K562 (cell line): ENCODE measurements around the gene CCDC171. TPM values are rescaled to one million over a fixed set of nuclear protein-coding genes. Genes with fewer than 3 reads are reported as not detected.

Experiments
- ATF2 ChIP-seq: sonication (generic); formaldehyde crosslinking; IDR thresholded peaks from 2 replicates; pipeline ENCODE4 v1.8.1; 2022; ENCODE audit warnings: missing genetic modification reagents
- CREB1 ChIP-seq, 2 experiments: sonication (generic) in 1 of 2; formaldehyde crosslinking in 1 of 2; IDR thresholded peaks; 2 replicates each; pipeline versions ENCODE4 v1.6.1 to v1.8.0; 2012 to 2022; ENCODE audit warnings: inconsistent platforms in 1 of 2, mild to moderate bottlenecking in 1 of 2, missing genetic modification reagents in 1 of 2, moderate library complexity in 1 of 2
- ETV6 ChIP-seq, 3 experiments: fragments of 150-350 bp in 1 of 3; sonication (generic) in 1 of 3; formaldehyde crosslinking in 1 of 3; IDR thresholded peaks; 2 replicates each; pipeline versions ENCODE4 v1.6.1 to v1.8.0; 2014 to 2022; ENCODE audit warnings: borderline replicate concordance in 2 of 3, low read depth in 2 of 3, antibody characterized with exemption in 1 of 3, low read length in 1 of 3, mild to moderate bottlenecking in 1 of 3, missing genetic modification reagents in 1 of 3
- RAD21 ChIP-seq, 2 experiments: fragments of 250-450 bp in 1 of 2; fragments of 450-650 bp in 1 of 2; sonication (Bioruptor Pico) in 1 of 2; formaldehyde crosslinking in 1 of 2; IDR thresholded peaks in 1 of 2; conservative IDR thresholded peaks in 1 of 2; 2 replicates each; pipeline versions ENCODE4 v1.4.0 to v1.8.0; 2020 to 2022; ENCODE audit warnings: mild to moderate bottlenecking in 2 of 2, moderate library complexity in 1 of 2
- RNF2 ChIP-seq: sonication (generic); IDR thresholded peaks from 2 replicates; pipeline ENCODE4 v1.6.1; 2016
- YBX1 ChIP-seq: fragments of 450-650 bp; IDR thresholded peaks from 2 replicates; pipeline ENCODE4 v1.7.1; 2016; ENCODE audit warnings: mild to moderate bottlenecking
- ZC3H4 ChIP-seq: sonication (generic); formaldehyde crosslinking; IDR thresholded peaks from 2 replicates; pipeline ENCODE4 v1.9.0; 2021; ENCODE audit warnings: missing genetic modification reagents, borderline replicate concordance
- ZMIZ1 ChIP-seq, 2 experiments: fragments of 150-350 bp in 1 of 2; IDR thresholded peaks; 2 replicates each; pipeline ENCODE4 v1.6.1; 2012 to 2016; ENCODE audit warnings: low read depth in 2 of 2, low read length in 2 of 2, mild to moderate bottlenecking in 1 of 2, moderate library complexity in 1 of 2
- ZNF282 ChIP-seq: sonication (generic); formaldehyde crosslinking; IDR thresholded peaks from 2 replicates; pipeline ENCODE4 v1.8.1; 2023; ENCODE audit warnings: missing genetic modification reagents
- ZNF384 ChIP-seq: IDR thresholded peaks from 2 replicates; pipeline ENCODE4 v1.6.1; 2012; ENCODE audit warnings: low read depth, low read length, improper control_type of control experiment
- polyA plus RNA-seq, 8 experiments: library from polyadenylated mRNA; depleted of rRNA in 4 of 8; stranded (reverse) in 5 of 8; unstranded in 3 of 8; fragments of >200 nt; fragmentation: Nextera tagmentation in 2 of 8; fragmentation: Illumina TruSeq in 1 of 8; extraction: Ambion mirVana in 2 of 8; extraction: Trizol in 1 of 8; gene quantifications; 2 replicates each; pipeline versions ENCODE4 v1.2.1 to v1.2.3, GENCODE V29; 2011 to 2014; ENCODE audit warnings: inconsistent platforms in 1 of 8, missing spikeins in 1 of 8
- total RNA-seq, 7 experiments: library from RNA; depleted of rRNA in 6 of 7; stranded (reverse); fragments of >200 nt in 6 of 7; fragmentation: Illumina TruSeq in 2 of 7; extraction: Trizol in 2 of 7; gene quantifications; 2 replicates each; pipeline versions ENCODE4 v1.2.1 to v1.2.3, GENCODE V29; 2011 to 2021; ENCODE audit warnings: low replicate concordance in 1 of 7

The CCDC171 gene
- total and polyA plus RNA-seq, 9 of the 15 experiments (the other 6 are each of a cell fraction or from before 2014, with no cell fraction given): 0.08 to 3.8 (median 0.27) TPM

- TF ChIP-seq ETV6 (IDR thresholded peaks at IDR 0.05; ENCODE audit: borderline replicate concordance in 1 of 2, low read depth in 2 of 2, low read length in 1 of 2) (no peak), ETV6 (CRISPR knock-in tag; IDR thresholded peaks at IDR 0.05; ENCODE audit: borderline replicate concordance) (no peak), ZNF384 (no peak), ZNF282 (CRISPR knock-in tag) (no peak), ATF2 (CRISPR knock-in tag) (no peak), YBX1 (no peak), RAD21 (CRISPR knock-in tag; conservative IDR thresholded peaks at IDR 0.05 in 1 of 2, IDR thresholded peaks at IDR 0.05 in 1 of 2) (no peak), ZMIZ1 (IDR thresholded peaks at IDR 0.05; ENCODE audit: low read depth in 2 of 2, low read length in 2 of 2) (no peak), CREB1 (IDR thresholded peaks at IDR 0.05) (no peak), CREB1 (CRISPR knock-in tag; IDR thresholded peaks at IDR 0.05) (no peak), RNF2 (no peak), ZC3H4 (CRISPR knock-in tag) (no peak)
Observed at GRCh38 chr9:16002816-16003215, 450.0 kb downstream of the CCDC171 start (continued).
